Activated T-helper 9 cell treated with anti-CD3 and anti-CD28 coated beads, Interleukin-2, amount 50 U/mL, for 16 hours (primary cell): ENCODE data around the gene LMBRD1.
"Not testable (repeated sequence)": the region's sequence is repeated elsewhere in the genome, so short reads cannot be mapped to it uniquely, and the experiment has no call there.

Experiments used
- DNase-seq: peaks from one replicate; pipeline ENCODE4 v3.0.0-alpha.2; 2020; ENCODE audit warnings: low read depth

The LMBRD1 gene

GRCh38 chr6:69796642-69797390 lies at the start of gene LMBRD1:
Gene LMBRD1, minus strand, starts transcription at chr6:69797010. Its CDS starts 129 bp downstream, at chr6:69796881.
- peak; percentile 99 for DNase-seq

GRCh38 chr6:69846312-69846711 lies 49.5 kb upstream of the LMBRD1 start:
- no peak for DNase-seq

- no peak for DNase-seq
Observed at GRCh38 chr6:69843189-69843588, 46.4 kb upstream of the LMBRD1 start.

- no peak for DNase-seq
Observed at GRCh38 chr6:69841862-69842261, 45.1 kb upstream of the LMBRD1 start.

- no peak for DNase-seq
Observed at GRCh38 chr6:69835414-69836179, 38.8 kb upstream of the LMBRD1 start.

GRCh38 chr6:69832558-69832957 lies 35.7 kb upstream of the LMBRD1 start:
- no peak for DNase-seq

- DNase-seq = no peak
Observed at GRCh38 chr6:69827276-69827893, 30.6 kb upstream of the LMBRD1 start.

GRCh38 chr6:69825904-69826303 lies 29.1 kb upstream of the LMBRD1 start:
- no peak for DNase-seq

GRCh38 chr6:69824355-69824754 lies 27.5 kb upstream of the LMBRD1 start:
- DNase-seq = not testable (repeated sequence)

GRCh38 chr6:69820438-69820837 lies 23.6 kb upstream of the LMBRD1 start:
- no peak for DNase-seq

GRCh38 chr6:69820018-69820417 lies 23.2 kb upstream of the LMBRD1 start:
- no peak for DNase-seq

- DNase-seq = no peak
Observed at GRCh38 chr6:69819138-69819537, 22.3 kb upstream of the LMBRD1 start.

GRCh38 chr6:69818223-69818930 lies 21.6 kb upstream of the LMBRD1 start:
- no peak for DNase-seq

- DNase-seq = no peak
Observed at GRCh38 chr6:69817358-69817757, 20.5 kb upstream of the LMBRD1 start.

- DNase-seq = no peak
Observed at GRCh38 chr6:69816569-69816968, 19.8 kb upstream of the LMBRD1 start.

GRCh38 chr6:69816026-69816425 lies 19.2 kb upstream of the LMBRD1 start:
- no peak for DNase-seq

GRCh38 chr6:69813508-69813907 lies 16.7 kb upstream of the LMBRD1 start:
- no peak for DNase-seq

- DNase-seq = no peak
Observed at GRCh38 chr6:69812746-69813427, 16.1 kb upstream of the LMBRD1 start.

- DNase-seq = no peak
Observed at GRCh38 chr6:69802995-69803394, 6.2 kb upstream of the LMBRD1 start.

- DNase-seq = no peak
Observed at GRCh38 chr6:69801711-69802110, 4.9 kb upstream of the LMBRD1 start.

GRCh38 chr6:69801225-69801624 lies 4.4 kb upstream of the LMBRD1 start:
- DNase-seq = no peak

GRCh38 chr6:69798796-69799195 lies 2.0 kb upstream of the LMBRD1 start:
- not testable (repeated sequence) for DNase-seq
